Measurements from ENCODE around the gene DBF4. TPM values are rescaled to one million over a fixed set of nuclear protein-coding genes. Genes with fewer than 3 reads are reported as not detected.
A peak's percentile ranks its signal among the peaks of the same experiment; 100 is the strongest.

The DBF4 gene
- total and polyA plus RNA-seq, 9 of the 15 experiments (the other 6 are each of a cell fraction or from before 2014, with no cell fraction given): 37.8 to 145 (median 104) TPM

GRCh38 chr7:87878208-87878735, 2.0 kb downstream of the DBF4 start:
- H3K4me3 ChIP-seq: peak overlapping the region; percentile 86
- H3K4me2 ChIP-seq (ENCODE audit: insufficient read depth, low read length): peak overlapping the region; percentile 75
- H2AFZ ChIP-seq (ENCODE audit: low read depth, low read length): no peak overlapping the region
- peaks cover 10 to 13% of the 10 kb centered on the region in 2 experiments; a peak in 4 of 5 replicates for H3K4me1 ChIP-seq (replicated peaks in 1 of 2; ENCODE audit: control insufficient read depth in 2 of 2, insufficient read depth in 2 of 2, low read length in 2 of 2)
- peak overlapping the region; percentile 92 for H3K27ac ChIP-seq (ENCODE audit: extremely low read depth, low read depth, low read length)
- H3K9me3 ChIP-seq (replicated peaks; ENCODE audit: control insufficient read depth, insufficient read depth, low read depth, low read length): no peaks in the 10 kb centered on the region
- no peaks in the 10 kb centered on the region for H3K9me1 ChIP-seq (ENCODE audit: control insufficient read depth, insufficient read depth, low read length)
- peak overlapping the region in 1 of 2 experiments; percentile 96; a peak in 3 of 4 replicates for H3K9ac ChIP-seq (ENCODE audit: insufficient read depth in 1 of 2, low read depth in 2 of 2, low read length in 2 of 2)
- peaks cover 99% of the 10 kb centered on the region for H3K79me2 ChIP-seq (ENCODE audit: control insufficient read depth, insufficient read depth, low read length)
- ChIA-PET CTCF (ENCODE audit: low intra/inter-chr PET ratio) (no interaction called here), POLR2A (interaction anchor here (1.1 to 1.6 kb wide), 2 partner anchors 8 to 9 kb away, joined by 3 to 6 read pairs; no protein-coding TSS in a partner anchor)
- intact Hi-C loops (cut with micrococcal nuclease) (loop anchor here (10.0 kb wide), 3 partner anchors 337 to 723 kb away; partner anchors contain the start of genes DMTF1 and TMEM243), in situ Hi-C loops (cut with MboI) (no loop called here)
- peak; percentile 15 for FAIRE-seq
- WGBS (ENCODE audit: insufficient coverage, low coverage, missing lambda C conversion rate): 0% methylated on average over 3 of the region's 3 CpGs
- H4K20me1 ChIP-seq (replicated peaks; ENCODE audit: control insufficient read depth, insufficient read depth, low read length): peaks cover 5% of the 10 kb centered on the region; the same call in 1 of the 2 replicates
- DNase-seq (ENCODE audit: extremely low read depth in 1 of 4, low spot score in 3 of 4): peak in 1 of 4 experiments; percentile 36
- peaks cover 54% of the 10 kb centered on the region for H3K36me3 ChIP-seq (ENCODE audit: control insufficient read depth, insufficient read depth, low read length)
- H3K27me3 ChIP-seq (ENCODE audit: control insufficient read depth in 2 of 2, insufficient read depth in 2 of 2, low read length in 2 of 2): no peaks in the 10 kb centered on the region
- ATAC-seq: peak; percentile 5; the same call in 1 of the 3 replicates
- BruUV-seq (replicated peaks): no TSS peak
- no peak for TF ChIP-seq POLR3A (IDR thresholded peaks at IDR 0.05; ENCODE audit: borderline replicate concordance, extremely low read depth, insufficient read depth, insufficient read length)
- no peak for TF ChIP-seq NFE2 (IDR thresholded peaks at IDR 0.05; ENCODE audit: low read depth)
- peak in 1 of 2 experiments; percentile 16; a peak in 1 of 4 replicates for TF ChIP-seq HDAC1 (IDR thresholded peaks at IDR 0.05)
- TF ChIP-seq ZFP30 (CRISPR knock-in tag; IDR thresholded peaks at IDR 0.05; ENCODE audit: borderline replicate concordance): no peak
- 0 out of 2 replicates have a peak, but pooled peaks have one; percentile 26 for TF ChIP-seq ZNF668 (CRISPR knock-in tag; IDR thresholded peaks at IDR 0.05)
- no peak for TF ChIP-seq PHB (CRISPR knock-in tag; IDR thresholded peaks at IDR 0.05)
- TF ChIP-seq ZNF695 (CRISPR knock-in tag; IDR thresholded peaks at IDR 0.05): no peak
- peak; percentile 50 for TF ChIP-seq RBFOX2 (IDR thresholded peaks at IDR 0.05; ENCODE audit: low read depth, low read length)
- peak; percentile 27; the same call in 1 of the 2 replicates for TF ChIP-seq GATAD2B (IDR thresholded peaks at IDR 0.05; ENCODE audit: borderline replicate concordance)
- TF ChIP-seq EZH2 (IDR thresholded peaks at IDR 0.05; ENCODE audit: borderline replicate concordance, low read depth, low read length): no peak
- TF ChIP-seq FOXP4 (CRISPR knock-in tag; IDR thresholded peaks at IDR 0.05; ENCODE audit: borderline replicate concordance): no peak
- no peak for TF ChIP-seq TFAP4 (CRISPR knock-in tag; IDR thresholded peaks at IDR 0.05; ENCODE audit: borderline replicate concordance)
- peak in 1 of 2 experiments; percentile 9 for TF ChIP-seq NCOA2 (IDR thresholded peaks at IDR 0.05; ENCODE audit: partially characterized antibody in 2 of 2)
- no peak for TF ChIP-seq ARID3A (IDR thresholded peaks at IDR 0.05; ENCODE audit: borderline replicate concordance, low read depth, low read length)
- no peak for TF ChIP-seq NR2F6 (CRISPR knock-in tag; IDR thresholded peaks at IDR 0.05)

All from K562 (cell line).